HUES6 (cell line): ENCODE data around the gene RNF141.
A peak's percentile ranks its signal among the peaks of the same experiment; 100 is the strongest.

Source experiments
- H3K27ac ChIP-seq: 2 replicates; pipeline ENCODE4 v1.7.0; 2013; ENCODE audit warnings: low read depth, mild to moderate bottlenecking, low read length, inconsistent platforms
- H3K27me3 ChIP-seq: 2 replicates; pipeline ENCODE4 v1.6.1; 2013; ENCODE audit warnings: low read length; ENCODE audit not compliant: control insufficient read depth, insufficient read depth
- H3K36me3 ChIP-seq: 2 replicates; pipeline ENCODE4 v1.6.1; 2013; ENCODE audit warnings: low read length; ENCODE audit not compliant: control insufficient read depth, insufficient read depth
- H3K4me1 ChIP-seq: 2 replicates; pipeline ENCODE4 v1.6.1; 2013; ENCODE audit warnings: low read length; ENCODE audit not compliant: control insufficient read depth, insufficient read depth
- H3K4me3 ChIP-seq: 2 replicates; pipeline ENCODE4 v1.5.1; 2013; ENCODE audit warnings: low read depth, low read length
- H3K9ac ChIP-seq: one replicate; pipeline ENCODE4 v1.6.1; 2013; ENCODE audit warnings: mild to moderate bottlenecking, low read length
- H3K9me3 ChIP-seq: 2 replicates; pipeline ENCODE4 v1.6.1; 2013; ENCODE audit warnings: low read depth, low read length; ENCODE audit not compliant: control insufficient read depth, insufficient read depth

Gene RNF141

GRCh38 chr11:10540546-10540914 is 457 bp downstream of the RNF141 start:
- Histone ChIP-seq H3K4me3 (peak overlapping the region; percentile 88), H3K9me3 (no peaks in the 10 kb centered on the region), H3K27ac (no peak overlapping the region; the same call in 1 of the 2 replicates), H3K27me3 (peaks cover 4% of the 10 kb centered on the region; the same call in 1 of the 2 replicates), H3K4me1 (no peaks in the 10 kb centered on the region), H3K36me3 (no peaks in the 10 kb centered on the region), H3K9ac (peak overlapping the region; percentile 83)

- Histone ChIP-seq H3K27ac (no peak overlapping the region), H3K9ac (no peak overlapping the region), H3K36me3 (no peaks in the 10 kb centered on the region), H3K27me3 (peaks cover 4% of the 10 kb centered on the region; the same call in 1 of the 2 replicates), H3K9me3 (no peaks in the 10 kb centered on the region), H3K4me1 (no peaks in the 10 kb centered on the region), H3K4me3 (no peak overlapping the region)
These were observed 1.6 kb downstream of the RNF141 start for GRCh38 chr11:10539339-10539738.

- no peaks in the 10 kb centered on the region for H3K4me1 ChIP-seq
- H3K36me3 ChIP-seq = no peaks in the 10 kb centered on the region
- H3K9ac ChIP-seq = no peak overlapping the region
- H3K27me3 ChIP-seq = peaks cover 4% of the 10 kb centered on the region; the same call in 1 of the 2 replicates
- no peak overlapping the region for H3K27ac ChIP-seq
- H3K9me3 ChIP-seq = no peaks in the 10 kb centered on the region
- H3K4me3 ChIP-seq = no peak overlapping the region
These were observed 2.1 kb downstream of the RNF141 start for GRCh38 chr11:10538924-10539323.

GRCh38 chr11:10537600-10537999 is 3.4 kb downstream of the RNF141 start:
- no peaks in the 10 kb centered on the region for H3K9me3 ChIP-seq
- H3K9ac ChIP-seq = no peak overlapping the region
- 0 out of 2 replicates have a peak, but pooled peaks cover 2% of the 10 kb centered on the region for H3K36me3 ChIP-seq
- H3K27me3 ChIP-seq = peaks cover 4% of the 10 kb centered on the region; the same call in 1 of the 2 replicates
- no peak overlapping the region for H3K27ac ChIP-seq
- no peaks in the 10 kb centered on the region for H3K4me1 ChIP-seq
- H3K4me3 ChIP-seq = no peak overlapping the region

GRCh38 chr11:10534316-10534715 is 6.7 kb downstream of the RNF141 start:
- no peak overlapping the region for H3K4me3 ChIP-seq
- no peaks in the 10 kb centered on the region for H3K9me3 ChIP-seq
- no peaks in the 10 kb centered on the region for H3K4me1 ChIP-seq
- H3K27ac ChIP-seq = no peak overlapping the region
- no peaks in the 10 kb centered on the region for H3K27me3 ChIP-seq
- no peak overlapping the region for H3K9ac ChIP-seq
- peaks cover 14% of the 10 kb centered on the region for H3K36me3 ChIP-seq

- Histone ChIP-seq H3K4me1 (no peaks in the 10 kb centered on the region), H3K9ac (no peak overlapping the region), H3K36me3 (peaks cover 23% of the 10 kb centered on the region), H3K27ac (no peak overlapping the region), H3K9me3 (no peaks in the 10 kb centered on the region), H3K4me3 (no peak overlapping the region), H3K27me3 (no peaks in the 10 kb centered on the region)
These were observed 7.7 kb downstream of the RNF141 start for GRCh38 chr11:10533323-10533722.

GRCh38 chr11:10532526-10532925 is 8.5 kb downstream of the RNF141 start:
- no peak overlapping the region for H3K27ac ChIP-seq
- H3K36me3 ChIP-seq = peaks cover 26% of the 10 kb centered on the region
- no peaks in the 10 kb centered on the region for H3K9me3 ChIP-seq
- H3K4me1 ChIP-seq = no peaks in the 10 kb centered on the region
- no peak overlapping the region for H3K4me3 ChIP-seq
- H3K9ac ChIP-seq = no peak overlapping the region
- H3K27me3 ChIP-seq = no peaks in the 10 kb centered on the region

- H3K36me3 ChIP-seq = peaks cover 45% of the 10 kb centered on the region
- no peaks in the 10 kb centered on the region for H3K27me3 ChIP-seq
- no peak overlapping the region for H3K9ac ChIP-seq
- H3K27ac ChIP-seq = no peak overlapping the region
- no peaks in the 10 kb centered on the region for H3K4me1 ChIP-seq
- H3K9me3 ChIP-seq = no peaks in the 10 kb centered on the region
- no peak overlapping the region for H3K4me3 ChIP-seq
These were observed 11.7 kb downstream of the RNF141 start for GRCh38 chr11:10529279-10529678.

GRCh38 chr11:10528121-10528520 is 12.9 kb downstream of the RNF141 start:
- Histone ChIP-seq H3K36me3 (peaks cover 48% of the 10 kb centered on the region), H3K4me1 (no peaks in the 10 kb centered on the region), H3K9ac (no peak overlapping the region), H3K27ac (no peak overlapping the region), H3K9me3 (no peaks in the 10 kb centered on the region), H3K4me3 (no peak overlapping the region), H3K27me3 (no peaks in the 10 kb centered on the region)

- Histone ChIP-seq H3K36me3 (peaks cover 50% of the 10 kb centered on the region), H3K9me3 (no peaks in the 10 kb centered on the region), H3K9ac (no peak overlapping the region), H3K4me3 (no peak overlapping the region), H3K27me3 (no peaks in the 10 kb centered on the region), H3K27ac (no peak overlapping the region), H3K4me1 (no peaks in the 10 kb centered on the region)
These were observed 13.7 kb downstream of the RNF141 start for GRCh38 chr11:10526974-10527918.

- no peak overlapping the region for H3K4me3 ChIP-seq
- H3K27ac ChIP-seq = no peak overlapping the region
- H3K9me3 ChIP-seq = no peaks in the 10 kb centered on the region
- no peaks in the 10 kb centered on the region for H3K27me3 ChIP-seq
- H3K36me3 ChIP-seq = peaks cover 59% of the 10 kb centered on the region
- no peak overlapping the region for H3K9ac ChIP-seq
- H3K4me1 ChIP-seq = no peaks in the 10 kb centered on the region
These were observed 16.5 kb downstream of the RNF141 start for GRCh38 chr11:10524471-10524870.
